IPS-18a (cell line): Measurements from ENCODE around the gene DIO3.

ENCODE experiments used
- H3K27ac ChIP-seq: one replicate; pipeline ENCODE4 v1.5.1; 2013; ENCODE audit warnings: low read length
- H3K27me3 ChIP-seq: one replicate; pipeline ENCODE4 v1.6.1; 2013; ENCODE audit warnings: mild to moderate bottlenecking, low read length; ENCODE audit not compliant: control insufficient read depth, insufficient read depth
- H3K36me3 ChIP-seq: one replicate; pipeline ENCODE4 v1.6.1; 2013; ENCODE audit warnings: low read depth, low read length; ENCODE audit not compliant: control insufficient read depth
- H3K4me1 ChIP-seq: one replicate; pipeline ENCODE4 v1.6.1; 2013; ENCODE audit warnings: low read depth, low read length; ENCODE audit not compliant: control insufficient read depth
- H3K4me3 ChIP-seq: one replicate; pipeline ENCODE4 v1.5.1; 2013; ENCODE audit warnings: low read length
- H3K9ac ChIP-seq: one replicate; pipeline ENCODE4 v1.6.1; 2013; ENCODE audit warnings: mild to moderate bottlenecking, low read length, moderate library complexity
- H3K9me3 ChIP-seq: one replicate; pipeline ENCODE4 v1.6.1; 2013; ENCODE audit warnings: low read depth, low read length; ENCODE audit not compliant: control insufficient read depth

The DIO3 gene

GRCh38 chr14:101604935-101605780, 43.9 kb downstream of the DIO3 start:
- Histone ChIP-seq H3K27ac (no peak overlapping the region), H3K4me3 (no peak overlapping the region), H3K27me3 (no peaks in the 10 kb centered on the region), H3K9ac (no peak overlapping the region), H3K36me3 (no peaks in the 10 kb centered on the region), H3K9me3 (no peaks in the 10 kb centered on the region), H3K4me1 (no peaks in the 10 kb centered on the region)

GRCh38 chr14:101605836-101606235, 44.5 kb downstream of the DIO3 start:
- H3K9ac ChIP-seq = no peak overlapping the region
- H3K27ac ChIP-seq = no peak overlapping the region
- H3K36me3 ChIP-seq = no peaks in the 10 kb centered on the region
- no peaks in the 10 kb centered on the region for H3K27me3 ChIP-seq
- H3K4me1 ChIP-seq = no peaks in the 10 kb centered on the region
- no peak overlapping the region for H3K4me3 ChIP-seq
- H3K9me3 ChIP-seq = no peaks in the 10 kb centered on the region
